Measurements from ENCODE around the gene CDCA7. TPM values are rescaled to one million over a fixed set of nuclear protein-coding genes. Genes with fewer than 3 reads are reported as not detected.

The CDCA7 gene
- total RNA-seq, 1 donor from 2014 or later = 9.9 TPM

- no peak overlapping the region for H3K4me3 ChIP-seq (ENCODE audit: low read length in 3 of 3)
- no peaks in the 10 kb centered on the region for H3K27me3 ChIP-seq (ENCODE audit: control insufficient read depth in 3 of 3, insufficient read depth in 3 of 3, low read length in 3 of 3)
- no peaks in the 10 kb centered on the region for H3K36me3 ChIP-seq (ENCODE audit: control insufficient read depth in 3 of 3, insufficient read depth in 3 of 3, low read length in 3 of 3)
- H3K4me1 ChIP-seq (ENCODE audit: control insufficient read depth in 3 of 3, insufficient read depth in 3 of 3, low read length in 3 of 3) = no peaks in the 10 kb centered on the region
- H3K9ac ChIP-seq (ENCODE audit: low read depth in 1 of 3, low read length in 3 of 3) = no peak overlapping the region
- peaks cover 0 to 4% (median 3%) of the 10 kb centered on the region in 3 donors for H3K9me3 ChIP-seq (ENCODE audit: control insufficient read depth in 3 of 3, low read length in 3 of 3)
- H3K27ac ChIP-seq (ENCODE audit: low read depth, low read length) = no peak overlapping the region
These were observed 10.8 kb upstream of the CDCA7 start for GRCh38 chr2:173343921-173344320.

- H3K27ac ChIP-seq (ENCODE audit: low read depth, low read length) = no peak overlapping the region
- peaks cover 0 to 2% (median 0%) of the 10 kb centered on the region in 3 donors for H3K27me3 ChIP-seq (ENCODE audit: control insufficient read depth in 3 of 3, insufficient read depth in 3 of 3, low read length in 3 of 3)
- H3K4me1 ChIP-seq (ENCODE audit: control insufficient read depth in 3 of 3, insufficient read depth in 3 of 3, low read length in 3 of 3) = no peaks in the 10 kb centered on the region
- H3K4me3 ChIP-seq (ENCODE audit: low read length in 3 of 3) = no peak overlapping the region
- no peak overlapping the region for H3K9ac ChIP-seq (ENCODE audit: low read depth in 1 of 3, low read length in 3 of 3)
- H3K9me3 ChIP-seq (ENCODE audit: control insufficient read depth in 3 of 3, low read length in 3 of 3) = peaks cover 0 to 4% (median 3%) of the 10 kb centered on the region in 3 donors
- H3K36me3 ChIP-seq (ENCODE audit: control insufficient read depth in 3 of 3, insufficient read depth in 3 of 3, low read length in 3 of 3) = no peaks in the 10 kb centered on the region
These were observed 8.6 kb upstream of the CDCA7 start for GRCh38 chr2:173346035-173346434.

GRCh38 chr2:173347305-173348168 lies 7.1 kb upstream of the CDCA7 start:
- Histone ChIP-seq H3K4me3 (ENCODE audit: low read length in 3 of 3) (no peak overlapping the region), H3K27ac (ENCODE audit: low read depth, low read length) (no peak overlapping the region), H3K9ac (ENCODE audit: low read depth in 1 of 3, low read length in 3 of 3) (no peak overlapping the region), H3K9me3 (ENCODE audit: control insufficient read depth in 3 of 3, low read length in 3 of 3) (peaks cover 0 to 4% (median 3%) of the 10 kb centered on the region in 3 donors), H3K4me1 (ENCODE audit: control insufficient read depth in 3 of 3, insufficient read depth in 3 of 3, low read length in 3 of 3) (no peaks in the 10 kb centered on the region), H3K36me3 (ENCODE audit: control insufficient read depth in 3 of 3, insufficient read depth in 3 of 3, low read length in 3 of 3) (no peaks in the 10 kb centered on the region), H3K27me3 (ENCODE audit: control insufficient read depth in 3 of 3, insufficient read depth in 3 of 3, low read length in 3 of 3) (peaks cover 0 to 6% (median 0%) of the 10 kb centered on the region in 3 donors)

GRCh38 chr2:173349287-173349686 lies 5.4 kb upstream of the CDCA7 start:
- Histone ChIP-seq H3K4me1 (ENCODE audit: control insufficient read depth in 3 of 3, insufficient read depth in 3 of 3, low read length in 3 of 3) (peaks cover 1 to 3% (median 2%) of the 10 kb centered on the region in 3 donors), H3K9ac (ENCODE audit: low read depth in 1 of 3, low read length in 3 of 3) (no peak overlapping the region), H3K9me3 (ENCODE audit: control insufficient read depth in 3 of 3, low read length in 3 of 3) (peaks cover 0 to 4% (median 3%) of the 10 kb centered on the region in 3 donors), H3K27ac (ENCODE audit: low read depth, low read length) (no peak overlapping the region), H3K4me3 (ENCODE audit: low read length in 3 of 3) (no peak overlapping the region), H3K27me3 (ENCODE audit: control insufficient read depth in 3 of 3, insufficient read depth in 3 of 3, low read length in 3 of 3) (peaks cover 0 to 15% (median 7%) of the 10 kb centered on the region in 3 donors), H3K36me3 (ENCODE audit: control insufficient read depth in 3 of 3, insufficient read depth in 3 of 3, low read length in 3 of 3) (no peaks in the 10 kb centered on the region)

GRCh38 chr2:173350383-173350782 lies 4.3 kb upstream of the CDCA7 start:
- no peak overlapping the region for H3K9ac ChIP-seq (ENCODE audit: low read depth in 1 of 3, low read length in 3 of 3)
- no peak overlapping the region for H3K27ac ChIP-seq (ENCODE audit: low read depth, low read length)
- peaks cover 0 to 22% (median 14%) of the 10 kb centered on the region in 3 donors for H3K27me3 ChIP-seq (ENCODE audit: control insufficient read depth in 3 of 3, insufficient read depth in 3 of 3, low read length in 3 of 3)
- peaks cover 5 to 11% (median 10%) of the 10 kb centered on the region in 3 donors for H3K4me1 ChIP-seq (ENCODE audit: control insufficient read depth in 3 of 3, insufficient read depth in 3 of 3, low read length in 3 of 3)
- H3K9me3 ChIP-seq (ENCODE audit: control insufficient read depth in 3 of 3, low read length in 3 of 3) = peaks cover 0 to 4% (median 3%) of the 10 kb centered on the region in 3 donors
- no peaks in the 10 kb centered on the region for H3K36me3 ChIP-seq (ENCODE audit: control insufficient read depth in 3 of 3, insufficient read depth in 3 of 3, low read length in 3 of 3)
- no peak overlapping the region for H3K4me3 ChIP-seq (ENCODE audit: low read length in 3 of 3)

GRCh38 chr2:173351879-173352278 lies 2.8 kb upstream of the CDCA7 start:
- peaks cover 10 to 19% (median 11%) of the 10 kb centered on the region in 3 donors for H3K4me1 ChIP-seq (ENCODE audit: control insufficient read depth in 3 of 3, insufficient read depth in 3 of 3, low read length in 3 of 3)
- H3K27me3 ChIP-seq (ENCODE audit: control insufficient read depth in 3 of 3, insufficient read depth in 3 of 3, low read length in 3 of 3) = peaks cover 0 to 31% (median 14%) of the 10 kb centered on the region in 3 donors
- no peak overlapping the region for H3K9ac ChIP-seq (ENCODE audit: low read depth in 1 of 3, low read length in 3 of 3)

GRCh38 chr2:173353556-173353955 lies 1.1 kb upstream of the CDCA7 start:
- peaks cover 0 to 31% (median 14%) of the 10 kb centered on the region in 3 donors for H3K27me3 ChIP-seq (ENCODE audit: control insufficient read depth in 3 of 3, insufficient read depth in 3 of 3, low read length in 3 of 3)
- H3K36me3 ChIP-seq (ENCODE audit: control insufficient read depth in 3 of 3, insufficient read depth in 3 of 3, low read length in 3 of 3) = no peaks in the 10 kb centered on the region

More at GRCh38 chr2:173351879-173352278, 2.8 kb upstream of the CDCA7 start:
- Histone ChIP-seq H3K4me3 (ENCODE audit: low read length in 3 of 3) (no peak overlapping the region), H3K9me3 (ENCODE audit: control insufficient read depth in 3 of 3, low read length in 3 of 3) (no peaks in the 10 kb centered on the region), H3K27ac (ENCODE audit: low read depth, low read length) (no peak overlapping the region), H3K36me3 (ENCODE audit: control insufficient read depth in 3 of 3, insufficient read depth in 3 of 3, low read length in 3 of 3) (no peaks in the 10 kb centered on the region)

GRCh38 chr2:173354073-173354581 lies 545 bp upstream of the CDCA7 start:
- peak overlapping the region; percentile 72 to 83 (median 79) for H3K9ac ChIP-seq (ENCODE audit: low read depth in 1 of 3, low read length in 3 of 3)
- H3K27ac ChIP-seq (ENCODE audit: low read depth, low read length) = peak overlapping the region; percentile 80
- no peaks in the 10 kb centered on the region for H3K36me3 ChIP-seq (ENCODE audit: control insufficient read depth in 3 of 3, insufficient read depth in 3 of 3, low read length in 3 of 3)
- peaks cover 0 to 31% (median 14%) of the 10 kb centered on the region in 3 donors for H3K27me3 ChIP-seq (ENCODE audit: control insufficient read depth in 3 of 3, insufficient read depth in 3 of 3, low read length in 3 of 3)
- H3K9me3 ChIP-seq (ENCODE audit: control insufficient read depth in 3 of 3, low read length in 3 of 3) = no peaks in the 10 kb centered on the region
- peak overlapping the region; percentile 72 to 89 (median 81) for H3K4me3 ChIP-seq (ENCODE audit: low read length in 3 of 3)
- H3K4me1 ChIP-seq (ENCODE audit: control insufficient read depth in 3 of 3, insufficient read depth in 3 of 3, low read length in 3 of 3) = peaks cover 10 to 19% (median 11%) of the 10 kb centered on the region in 3 donors

More at GRCh38 chr2:173353556-173353955, 1.1 kb upstream of the CDCA7 start:
- no peaks in the 10 kb centered on the region for H3K9me3 ChIP-seq (ENCODE audit: control insufficient read depth in 3 of 3, low read length in 3 of 3)
- H3K4me3 ChIP-seq (ENCODE audit: low read length in 3 of 3) = no peak overlapping the region
- no peak overlapping the region for H3K27ac ChIP-seq (ENCODE audit: low read depth, low read length)
- peaks cover 10 to 19% (median 11%) of the 10 kb centered on the region in 3 donors for H3K4me1 ChIP-seq (ENCODE audit: control insufficient read depth in 3 of 3, insufficient read depth in 3 of 3, low read length in 3 of 3)
- no peak overlapping the region for H3K9ac ChIP-seq (ENCODE audit: low read depth in 1 of 3, low read length in 3 of 3)

GRCh38 chr2:173355132-173355865 lies 627 bp downstream of the CDCA7 start:
- no peaks in the 10 kb centered on the region for H3K36me3 ChIP-seq (ENCODE audit: control insufficient read depth in 3 of 3, insufficient read depth in 3 of 3, low read length in 3 of 3)
- peaks cover 10 to 19% (median 11%) of the 10 kb centered on the region in 3 donors for H3K4me1 ChIP-seq (ENCODE audit: control insufficient read depth in 3 of 3, insufficient read depth in 3 of 3, low read length in 3 of 3)
- no peaks in the 10 kb centered on the region for H3K9me3 ChIP-seq (ENCODE audit: control insufficient read depth in 3 of 3, low read length in 3 of 3)
- H3K9ac ChIP-seq (ENCODE audit: low read depth in 1 of 3, low read length in 3 of 3) = peak overlapping the region; percentile 65 to 79 (median 72)
- peak overlapping the region; percentile 72 to 89 (median 81) for H3K4me3 ChIP-seq (ENCODE audit: low read length in 3 of 3)
- peaks cover 0 to 30% (median 14%) of the 10 kb centered on the region in 3 donors for H3K27me3 ChIP-seq (ENCODE audit: control insufficient read depth in 3 of 3, insufficient read depth in 3 of 3, low read length in 3 of 3)
- H3K27ac ChIP-seq (ENCODE audit: low read depth, low read length) = peak overlapping the region; percentile 80

Data from skeletal muscle tissue (tissue), 4 donors.